A549 treated with Hydrocortisone at 1 μM for 4 hours (cell line): ENCODE results near the gene VAMP3. TPM values are rescaled to one million over a fixed set of nuclear protein-coding genes. Genes with fewer than 3 reads are reported as not detected.

Experiments
- total RNA-seq: library from RNA; stranded (reverse); fragments of 200-300 nt; extraction: Qiagen RNA extraction; gene quantifications from 5 replicates; pipeline ENCODE4 v1.2.3, GENCODE V29; 2022

The VAMP3 gene
- total RNA-seq, result 67.1 to 81.7 TPM (median 73.6 TPM) in 5 replicates

GRCh38 chr1:7770997-7771822 lies at the start of gene VAMP3:
Gene VAMP3 (plus strand): TSS chr1:7771296. CDS start chr1:7771384, 88 bp downstream.

GRCh38 chr1:7783826-7784491 lies 12.9 kb downstream of the VAMP3 start, which contains the start of gene PER3:
Gene PER3 (plus strand): TSS chr1:7784291. CDS start chr1:7784878, 587 bp downstream.

Other genes with a start within 250 kb of the VAMP3 start
- gene PER3, start 13.0 kb downstream of the VAMP3 start, total RNA-seq, result 0.70 to 1.2 TPM (median 0.79 TPM) in 5 replicates
- gene UTS2, start 81.8 kb downstream of the VAMP3 start, total RNA-seq, result not detected in 5 replicates
- 2.2 to 3.6 TPM (median 2.9 TPM) in 5 replicates for gene TNFRSF9, start 169.5 kb downstream of the VAMP3 start, total RNA-seq
- 327 to 388 TPM (median 355 TPM) in 5 replicates for gene PARK7, start 190.4 kb downstream of the VAMP3 start, total RNA-seq